CD4-positive, alpha-beta T cell (primary cell): ENCODE results near the gene SUPT4H1. TPM values are rescaled to one million over a fixed set of nuclear protein-coding genes. Genes with fewer than 3 reads are reported as not detected.

Experiments
- ATAC-seq: fragments of 200-7000 bp; cut with Tn5 transposase; one replicate; pipeline ENCODE4 v1.10.0; 2022; ENCODE audit warnings: mild to moderate bottlenecking; ENCODE audit not compliant: poor library complexity
- CTCF ChIA-PET: fragments of 350-600 bp; sonication (Branson Sonifier 250); formaldehyde crosslinking; loops from one replicate; lab custom pipeline; 2021; ENCODE audit warnings: antibody characterized with exemption, inconsistent platforms; lab: Charles Lee
- POLR2A ChIA-PET: fragments of 350-600 bp; sonication (Branson Sonifier 250); formaldehyde crosslinking; loops from one replicate; lab custom pipeline; 2021; ENCODE audit warnings: antibody characterized with exemption, inconsistent platforms; lab: Charles Lee
- DNase-seq, 14 experiments: peaks; one replicate each; pipeline ENCODE4 v3.0.0-alpha.2; 2013 to 2020; ENCODE audit warnings: mixed read lengths in 2 of 14
- H3K27ac ChIP-seq, 2 donors: one replicate each; pipeline versions ENCODE4 v1.5.1 to v1.7.0; 2013; ENCODE audit warnings: low read length in 2 of 2, low read depth in 1 of 2, mild to moderate bottlenecking in 1 of 2
- H3K27me3 ChIP-seq, 2 experiments: 1 replicate in 1 of 2; 2 replicates in 1 of 2; pipeline versions ENCODE4 v1.6.1 to v1.7.0; 2013; ENCODE audit warnings: low read length in 2 of 2, control low read depth in 1 of 2, mild to moderate bottlenecking in 1 of 2, moderate library complexity in 1 of 2; ENCODE audit not compliant: insufficient read depth in 2 of 2, control insufficient read depth in 1 of 2
- H3K36me3 ChIP-seq: one replicate; pipeline ENCODE4 v1.6.1; 2013; ENCODE audit warnings: low read length, control low read depth; ENCODE audit not compliant: insufficient read depth
- H3K4me1 ChIP-seq: one replicate; pipeline ENCODE4 v1.6.1; 2013; ENCODE audit warnings: low read length, control low read depth; ENCODE audit not compliant: insufficient read depth
- H3K4me3 ChIP-seq: one replicate; pipeline ENCODE4 v1.5.1; 2013; ENCODE audit warnings: mild to moderate bottlenecking, low read length, moderate library complexity
- H3K9me3 ChIP-seq, 2 experiments: 1 replicate in 1 of 2; 2 replicates in 1 of 2; pipeline versions ENCODE4 v1.6.1 to v1.7.0; 2013; ENCODE audit warnings: low read length in 2 of 2, mild to moderate bottlenecking in 2 of 2, control low read depth in 1 of 2, moderate library complexity in 1 of 2; ENCODE audit not compliant: control insufficient read depth in 1 of 2, insufficient read depth in 1 of 2
- H3K27ac Mint-ChIP-seq: one replicate; pipeline ENCODE4 v1.8.0; 2020; ENCODE audit warnings: mixed read lengths
- H3K27me3 Mint-ChIP-seq: one replicate; pipeline ENCODE4 v1.8.0; 2021; ENCODE audit warnings: mixed read lengths
- H3K36me3 Mint-ChIP-seq: one replicate; pipeline ENCODE4 v1.8.0; 2021; ENCODE audit warnings: low read depth, mixed read lengths
- H3K4me1 Mint-ChIP-seq: one replicate; pipeline ENCODE4 v1.8.0; 2021; ENCODE audit warnings: low read depth, mixed read lengths
- H3K4me3 Mint-ChIP-seq: one replicate; pipeline ENCODE4 v1.8.0; 2020; ENCODE audit warnings: mild to moderate bottlenecking, mixed read lengths
- H3K9me3 Mint-ChIP-seq: one replicate; pipeline ENCODE4 v1.8.0; 2020; ENCODE audit warnings: mixed read lengths
- CTCF ChIP-seq: fragments of 200-600 bp; IDR thresholded peaks from one replicate; pipeline ENCODE4 v1.8.0; 2022; ENCODE audit warnings: antibody characterized with exemption, mild to moderate bottlenecking
- intact Hi-C, 2 experiments: fragments of 100-400 bp; cut with DNase I in 1 of 2; cut with micrococcal nuclease in 1 of 2; formaldehyde crosslinking; loops; one replicate each; pipeline versions ENCODE4 v1.15.1 to v1.9.0; 2023 to 2025; cut with DNase I, micrococcal nuclease
- total RNA-seq, 174 experiments: library from RNA in 2 of 174; stranded (reverse) in 2 of 174; gene quantifications; one replicate each; pipeline ENCODE4 v1.2.3 and lab custom pipeline; 2021 to 2026

Gene SUPT4H1
- total RNA-seq, 2 experiments from 2014 or later, result 46.5 to 47.0 TPM

GRCh38 chr17:58333736-58334207 is 18.2 kb downstream of the SUPT4H1 start:
- peaks cover 19% of the 10 kb centered on the region for H3K36me3 ChIP-seq
- H3K4me1 ChIP-seq, result peaks cover 64% of the 10 kb centered on the region
- no peaks in the 10 kb centered on the region for H3K9me3 Mint-ChIP-seq
- peak overlapping the region; percentile 97 to 98 for H3K27ac ChIP-seq
- no peak for TF ChIP-seq CTCF
- H3K4me3 Mint-ChIP-seq, result peak overlapping the region; percentile 90
- DNase-seq (peak in 4 of 14 experiments; percentile 25 to 46 (median 34)), ATAC-seq (no peak)
- no peaks in the 10 kb centered on the region for H3K27me3 Mint-ChIP-seq
- intact Hi-C loops, result loop anchor here (5.0 to 10.0 kb wide), 7 partner anchors 181 to 1249 kb away; partner anchors contain the start of genes AKAP1 (in 1 of the 2), MRPS23 (in 1 of the 2), MTMR4 (in 1 of the 2) and TRIM37 (in 1 of the 2)
- no peaks in the 10 kb centered on the region for H3K9me3 ChIP-seq
- H3K27me3 ChIP-seq, result no peaks in the 10 kb centered on the region
- H3K4me1 Mint-ChIP-seq, result peaks cover 68% of the 10 kb centered on the region
- H3K36me3 Mint-ChIP-seq, result peaks cover 62% of the 10 kb centered on the region
- ChIA-PET POLR2A (interaction anchor here (1.0 to 22.3 kb wide), 5 partner anchors 5 to 326 kb away, joined by 4 to 1359 read pairs (median 508); partner anchors contain the start of genes RNF43, SUPT4H1 and TSPOAP1), CTCF (interaction anchor here (2.6 to 7.9 kb wide), 2 partner anchors 11 to 16 kb away, joined by 8 to 59 read pairs; no protein-coding TSS in a partner anchor)
- H3K27ac Mint-ChIP-seq, result peak overlapping the region; percentile 84
- H3K4me3 ChIP-seq, result peak overlapping the region; percentile 84

GRCh38 chr17:58332778-58333735 is 18.9 kb downstream of the SUPT4H1 start:
- peak overlapping the region; percentile 84 for H3K4me3 ChIP-seq
- DNase-seq, result peak in 8 of 14 experiments; percentile 33 to 69 (median 54)
- no peak for ATAC-seq
- Mint-ChIP-seq H3K36me3 (peaks cover 63% of the 10 kb centered on the region), H3K27me3 (no peaks in the 10 kb centered on the region), H3K4me1 (peaks cover 66% of the 10 kb centered on the region), H3K9me3 (no peaks in the 10 kb centered on the region), H3K4me3 (peak overlapping the region; percentile 90), H3K27ac (peak overlapping the region; percentile 84)
- ChIA-PET POLR2A (interaction anchor here (0.7 to 22.3 kb wide), 12 partner anchors 6 to 1731 kb away, joined by 3 to 1359 read pairs (median 4); partner anchors contain the start of genes DYNLL2, HSF5, MTMR4 and RNF43), CTCF (interaction anchor here (1.7 to 7.9 kb wide), 3 partner anchors 9 to 16 kb away, joined by 7 to 59 read pairs (median 8); no protein-coding TSS in a partner anchor)
- intact Hi-C loops, result loop anchor here (5.0 to 10.0 kb wide), 7 partner anchors 182 to 1248 kb away; partner anchors contain the start of genes AKAP1 (in 1 of the 2), MRPS23 (in 1 of the 2), MTMR4 (in 1 of the 2) and TRIM37 (in 1 of the 2)
- peaks cover 19% of the 10 kb centered on the region for H3K36me3 ChIP-seq
- H3K27ac ChIP-seq, result peak overlapping the region; percentile 97 to 98
- no peaks in the 10 kb centered on the region for H3K9me3 ChIP-seq
- peaks cover 64% of the 10 kb centered on the region for H3K4me1 ChIP-seq
- TF ChIP-seq CTCF, result no peak
- no peaks in the 10 kb centered on the region for H3K27me3 ChIP-seq
